ENCODE measurements around the gene DRAM1.

- no peak for TF ChIP-seq ZNF394 (tag by site-specific recombination; IDR thresholded peaks at IDR 0.05; ENCODE audit: borderline replicate concordance)
- no peak for TF ChIP-seq ZBTB11 (tag by site-specific recombination; conservative IDR thresholded peaks at IDR 0.05; ENCODE audit: low read depth)
- TF ChIP-seq, protein P1, sequence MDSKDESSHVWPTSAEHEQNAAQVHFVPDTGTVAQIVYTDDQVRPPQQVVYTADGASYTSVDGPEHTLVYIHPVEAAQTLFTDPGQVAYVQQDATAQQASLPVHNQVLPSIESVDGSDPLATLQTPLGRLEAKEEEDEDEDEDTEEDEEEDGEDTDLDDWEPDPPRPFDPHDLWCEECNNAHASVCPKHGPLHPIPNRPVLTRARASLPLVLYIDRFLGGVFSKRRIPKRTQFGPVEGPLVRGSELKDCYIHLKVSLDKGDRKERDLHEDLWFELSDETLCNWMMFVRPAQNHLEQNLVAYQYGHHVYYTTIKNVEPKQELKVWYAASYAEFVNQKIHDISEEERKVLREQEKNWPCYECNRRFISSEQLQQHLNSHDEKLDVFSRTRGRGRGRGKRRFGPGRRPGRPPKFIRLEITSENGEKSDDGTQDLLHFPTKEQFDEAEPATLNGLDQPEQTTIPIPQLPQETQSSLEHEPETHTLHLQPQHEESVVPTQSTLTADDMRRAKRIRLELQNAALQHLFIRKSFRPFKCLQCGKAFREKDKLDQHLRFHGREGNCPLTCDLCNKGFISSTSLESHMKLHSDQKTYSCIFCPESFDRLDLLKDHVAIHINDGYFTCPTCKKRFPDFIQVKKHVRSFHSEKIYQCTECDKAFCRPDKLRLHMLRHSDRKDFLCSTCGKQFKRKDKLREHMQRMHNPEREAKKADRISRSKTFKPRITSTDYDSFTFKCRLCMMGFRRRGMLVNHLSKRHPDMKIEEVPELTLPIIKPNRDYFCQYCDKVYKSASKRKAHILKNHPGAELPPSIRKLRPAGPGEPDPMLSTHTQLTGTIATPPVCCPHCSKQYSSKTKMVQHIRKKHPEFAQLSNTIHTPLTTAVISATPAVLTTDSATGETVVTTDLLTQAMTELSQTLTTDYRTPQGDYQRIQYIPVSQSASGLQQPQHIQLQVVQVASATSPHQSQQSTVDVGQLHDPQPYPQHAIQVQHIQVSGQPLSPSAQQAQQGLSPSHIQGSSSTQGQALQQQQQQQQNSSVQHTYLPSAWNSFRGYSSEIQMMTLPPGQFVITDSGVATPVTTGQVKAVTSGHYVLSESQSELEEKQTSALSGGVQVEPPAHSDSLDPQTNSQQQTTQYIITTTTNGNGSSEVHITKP (tag by site-specific recombination; IDR thresholded peaks at IDR 0.05), result no peak
- TF ChIP-seq ZBTB17 (tag by site-specific recombination; IDR thresholded peaks at IDR 0.05), result no peak
- TF ChIP-seq ZSCAN18 (tag by site-specific recombination; IDR thresholded peaks at IDR 0.05), result no peak
- TF ChIP-seq SP2 (tag by site-specific recombination; IDR thresholded peaks at IDR 0.05), result no peak
- TF ChIP-seq, protein P2, sequence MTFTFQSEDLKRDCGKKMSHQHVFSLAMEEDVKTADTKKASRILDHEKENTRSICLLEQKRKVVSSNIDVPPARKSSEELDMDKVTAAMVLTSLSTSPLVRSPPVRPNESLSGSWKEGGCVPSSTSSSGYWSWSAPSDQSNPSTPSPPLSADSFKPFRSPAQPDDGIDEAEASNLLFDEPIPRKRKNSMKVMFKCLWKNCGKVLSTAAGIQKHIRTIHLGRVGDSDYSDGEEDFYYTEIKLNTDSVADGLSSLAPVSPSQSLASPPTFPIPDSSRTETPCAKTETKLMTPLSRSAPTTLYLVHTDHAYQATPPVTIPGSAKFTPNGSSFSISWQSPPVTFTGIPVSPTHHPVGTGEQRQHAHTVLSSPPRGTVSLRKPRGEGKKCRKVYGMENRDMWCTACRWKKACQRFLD (tag by site-specific recombination; IDR thresholded peaks at IDR 0.05), result no peak
- no peak for TF ChIP-seq CTCF (tag by site-specific recombination; IDR thresholded peaks at IDR 0.05)
- no peak for TF ChIP-seq ZNF292 (tag by site-specific recombination; IDR thresholded peaks at IDR 0.05; ENCODE audit: borderline replicate concordance, low read depth)
- no peak for TF ChIP-seq ZNF530 (tag by site-specific recombination; IDR thresholded peaks at IDR 0.05; ENCODE audit: low read depth)
- TF ChIP-seq MEIS1 (CRISPR knock-in tag; IDR thresholded peaks at IDR 0.05; ENCODE audit: borderline replicate concordance), result no peak
- no peak for TF ChIP-seq ZNF133 (tag by site-specific recombination; IDR thresholded peaks at IDR 0.05)
- TF ChIP-seq ZNF558 (tag by site-specific recombination; IDR thresholded peaks at IDR 0.05), result no peak
- no peak for TF ChIP-seq TSHZ1 (tag by site-specific recombination; IDR thresholded peaks at IDR 0.05; ENCODE audit: borderline replicate concordance)
Measured at GRCh38 chr12:101859664-101860607, 17.4 kb upstream of the DRAM1 start.

All from HEK293 (cell line).